HG02970 (cell line): ENCODE measurements around the gene CPZ.
"Not testable (repeated sequence)": the region's sequence is repeated elsewhere in the genome, so short reads cannot be mapped to it uniquely, and the experiment has no call there.

Experiments used
- ATAC-seq: cut with Tn5 transposase; IDR thresholded peaks from one replicate; pipeline ENCODE4 v1.9.1; 2021; ENCODE audit warnings: mild to moderate bottlenecking, moderate library complexity, moderate number of reproducible peaks; ENCODE audit not compliant: unreplicated experiment, low FRiP score

The CPZ gene

GRCh38 chr4:8648816-8649630 lies 56.5 kb downstream of the CPZ start:
- ATAC-seq: no peak

GRCh38 chr4:8649631-8650361 lies 57.2 kb downstream of the CPZ start:
- ATAC-seq: no peak

GRCh38 chr4:8651661-8652180 lies 59.2 kb downstream of the CPZ start:
- ATAC-seq: no peak

GRCh38 chr4:8652181-8653078 lies 59.9 kb downstream of the CPZ start:
- no peak for ATAC-seq

GRCh38 chr4:8653326-8654000 lies 60.9 kb downstream of the CPZ start:
- no peak for ATAC-seq

GRCh38 chr4:8654139-8654538 lies 61.6 kb downstream of the CPZ start:
- ATAC-seq: not testable (repeated sequence)

- ATAC-seq: no peak
Measured at GRCh38 chr4:8655411-8656184, 63.0 kb downstream of the CPZ start.

GRCh38 chr4:8656185-8656517 lies 63.6 kb downstream of the CPZ start:
- no peak for ATAC-seq

GRCh38 chr4:8656711-8657380 lies 64.3 kb downstream of the CPZ start:
- ATAC-seq: no peak

GRCh38 chr4:8657381-8658088 lies 65.0 kb downstream of the CPZ start:
- ATAC-seq: no peak

GRCh38 chr4:8662776-8663175 lies 70.2 kb downstream of the CPZ start:
- ATAC-seq: no peak

- ATAC-seq: no peak
Measured at GRCh38 chr4:8664031-8664805, 71.7 kb downstream of the CPZ start.

- no peak for ATAC-seq
Measured at GRCh38 chr4:8664976-8665375, 72.4 kb downstream of the CPZ start.

- no peak for ATAC-seq
Measured at GRCh38 chr4:8665406-8666360, 73.1 kb downstream of the CPZ start.

GRCh38 chr4:8666581-8666980 lies 74.0 kb downstream of the CPZ start:
- no peak for ATAC-seq
